Neutrophil (primary cell): Measurements from ENCODE around the gene LIMA1.
A peak's percentile ranks its signal among the peaks of the same experiment; 100 is the strongest.

Source experiments
- H3K27ac ChIP-seq: fragments of 200-600 bp; sonication (generic); 2 replicates; pipeline ENCODE4 v1.5.1; 2016; ENCODE audit warnings: mild to moderate bottlenecking, moderate library complexity
- H3K27me3 ChIP-seq: fragments of 200-600 bp; sonication (generic); 2 replicates; pipeline ENCODE4 v1.6.0; 2016; ENCODE audit warnings: mild to moderate bottlenecking
- H3K36me3 ChIP-seq: fragments of 200-600 bp; sonication (generic); 2 replicates; pipeline ENCODE4 v1.5.1; 2017
- H3K4me1 ChIP-seq, 2 experiments: fragments of 200-600 bp in 1 of 2; sonication (generic) in 1 of 2; 1 replicate in 1 of 2; 2 replicates in 1 of 2; pipeline versions ENCODE4 v1.5.1 to v1.6.1; 2013 to 2016; ENCODE audit warnings: low read depth in 1 of 2, low read length in 1 of 2, mild to moderate bottlenecking in 1 of 2, moderate library complexity in 1 of 2; ENCODE audit not compliant: control insufficient read depth in 1 of 2, insufficient read depth in 1 of 2
- H3K4me3 ChIP-seq, 2 experiments: fragments of 200-600 bp in 1 of 2; sonication (generic) in 1 of 2; 1 replicate in 1 of 2; 2 replicates in 1 of 2; pipeline ENCODE4 v1.5.1; 2013 to 2016; ENCODE audit warnings: low read depth in 1 of 2, low read length in 1 of 2, mild to moderate bottlenecking in 1 of 2, moderate library complexity in 1 of 2
- H3K9me3 ChIP-seq: fragments of 200-600 bp; sonication (generic); 2 replicates; pipeline ENCODE4 v1.5.1; 2016
- TF ChIP-seq, protein P1 (sequence below): fragments of 200-600 bp; sonication (generic); IDR thresholded peaks from 2 replicates; pipeline ENCODE4 v1.5.1; 2016; ENCODE audit warnings: antibody characterized with exemption

LIMA1 gene

DNA sequence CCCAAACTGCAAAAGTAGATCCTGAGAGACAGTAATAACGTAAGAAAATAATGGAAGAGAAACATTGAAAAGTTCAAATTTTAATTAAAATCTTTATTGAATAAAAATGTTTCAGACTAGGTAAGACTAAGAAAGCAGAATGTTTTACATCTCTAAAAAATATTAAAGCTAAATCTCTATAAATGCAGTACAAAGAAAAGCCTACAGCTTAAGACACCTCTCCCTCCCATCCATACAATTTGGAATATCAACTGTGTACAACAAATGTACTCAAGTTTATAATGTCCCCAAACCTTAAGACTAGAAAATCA, 107.6 kb downstream of the LIMA1 start:
- H3K4me1 ChIP-seq, result no peaks in the 10 kb centered on the region
- H3K4me3 ChIP-seq, result no peak overlapping the region
- H3K36me3 ChIP-seq, result no peaks in the 10 kb centered on the region
- no peak overlapping the region for H3K27ac ChIP-seq
- TF ChIP-seq, protein P1, sequence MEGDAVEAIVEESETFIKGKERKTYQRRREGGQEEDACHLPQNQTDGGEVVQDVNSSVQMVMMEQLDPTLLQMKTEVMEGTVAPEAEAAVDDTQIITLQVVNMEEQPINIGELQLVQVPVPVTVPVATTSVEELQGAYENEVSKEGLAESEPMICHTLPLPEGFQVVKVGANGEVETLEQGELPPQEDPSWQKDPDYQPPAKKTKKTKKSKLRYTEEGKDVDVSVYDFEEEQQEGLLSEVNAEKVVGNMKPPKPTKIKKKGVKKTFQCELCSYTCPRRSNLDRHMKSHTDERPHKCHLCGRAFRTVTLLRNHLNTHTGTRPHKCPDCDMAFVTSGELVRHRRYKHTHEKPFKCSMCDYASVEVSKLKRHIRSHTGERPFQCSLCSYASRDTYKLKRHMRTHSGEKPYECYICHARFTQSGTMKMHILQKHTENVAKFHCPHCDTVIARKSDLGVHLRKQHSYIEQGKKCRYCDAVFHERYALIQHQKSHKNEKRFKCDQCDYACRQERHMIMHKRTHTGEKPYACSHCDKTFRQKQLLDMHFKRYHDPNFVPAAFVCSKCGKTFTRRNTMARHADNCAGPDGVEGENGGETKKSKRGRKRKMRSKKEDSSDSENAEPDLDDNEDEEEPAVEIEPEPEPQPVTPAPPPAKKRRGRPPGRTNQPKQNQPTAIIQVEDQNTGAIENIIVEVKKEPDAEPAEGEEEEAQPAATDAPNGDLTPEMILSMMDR, result no peak
- H3K27me3 ChIP-seq, result no peaks in the 10 kb centered on the region
- no peaks in the 10 kb centered on the region for H3K9me3 ChIP-seq

DNA sequence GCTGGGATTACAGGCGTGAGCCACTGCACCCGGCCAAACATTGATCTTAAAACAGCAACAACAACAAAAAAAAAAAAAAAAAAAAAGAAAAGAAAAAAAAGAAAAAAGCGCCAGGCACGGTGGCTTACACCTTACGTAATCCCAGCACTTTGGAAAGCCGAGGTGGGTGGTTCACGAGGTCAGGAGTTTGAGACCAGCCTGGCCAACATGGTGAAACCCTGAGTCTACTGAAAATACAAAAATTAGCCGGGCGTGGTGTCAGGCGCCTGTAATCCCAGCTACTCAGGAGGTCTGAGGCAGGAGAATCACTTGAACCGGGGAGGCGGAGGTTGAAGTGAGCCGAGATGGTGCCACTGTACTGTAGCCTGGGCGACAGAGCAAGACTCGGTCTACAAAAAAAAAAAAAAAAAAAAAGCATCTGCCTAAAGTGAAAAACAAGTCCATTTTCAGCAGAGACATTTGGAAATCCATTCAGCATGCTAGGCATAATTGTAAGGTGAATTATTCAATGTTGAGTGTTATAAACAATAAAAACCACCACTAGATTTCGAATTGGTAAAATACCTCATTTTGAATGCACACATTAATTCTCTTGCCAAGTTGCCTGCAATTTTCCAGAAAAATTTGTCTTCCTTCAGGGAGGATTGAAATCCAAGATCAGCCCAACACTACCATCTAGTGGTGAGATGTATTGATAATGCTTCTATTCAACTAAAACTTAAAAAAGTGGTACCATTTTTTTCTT, 108.2 kb downstream of the LIMA1 start:
- TF ChIP-seq, protein P1, result peak; percentile 70
- no peaks in the 10 kb centered on the region for H3K36me3 ChIP-seq
- H3K9me3 ChIP-seq, result no peaks in the 10 kb centered on the region
- no peaks in the 10 kb centered on the region for H3K4me1 ChIP-seq
- H3K27ac ChIP-seq, result no peak overlapping the region
- no peaks in the 10 kb centered on the region for H3K27me3 ChIP-seq
- H3K4me3 ChIP-seq, result no peak overlapping the region

DNA sequence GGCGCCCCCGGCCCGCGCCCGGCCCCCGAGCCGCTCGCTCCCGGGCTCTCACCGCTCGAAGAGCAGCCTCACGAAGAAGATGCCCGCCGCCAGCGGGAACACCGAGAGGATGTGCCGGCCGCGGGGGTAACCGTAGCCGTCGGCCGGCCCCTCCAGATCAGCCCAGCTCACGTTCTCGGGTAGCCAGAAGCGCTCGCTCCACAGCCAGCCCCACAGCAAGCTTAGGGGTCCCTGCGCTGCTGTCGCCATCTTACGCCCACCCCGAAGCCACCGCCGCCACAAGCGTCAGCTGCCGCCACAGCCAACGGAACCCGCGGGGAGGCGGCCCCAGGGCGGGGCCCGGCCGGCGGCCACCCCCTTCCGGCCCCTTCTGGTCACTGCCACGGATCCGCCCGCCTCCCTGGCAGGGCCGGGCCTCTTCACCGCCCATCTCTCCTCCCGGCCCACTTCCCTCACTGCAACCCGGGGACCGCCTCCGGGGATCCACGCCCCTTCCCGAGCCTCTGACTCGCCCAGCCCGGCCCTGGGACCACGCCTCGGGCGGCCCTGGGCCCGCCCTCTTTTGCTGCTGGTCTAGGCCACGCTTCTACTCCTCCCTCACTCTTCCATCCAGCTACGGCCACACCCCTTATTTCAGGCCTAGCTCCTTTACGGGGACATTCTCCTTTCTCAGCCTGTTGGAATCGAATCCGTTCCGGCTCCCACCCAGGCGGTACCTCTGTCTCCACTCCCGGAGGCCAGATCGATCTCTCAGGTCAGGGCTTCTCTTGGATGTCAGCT, 116.1 kb downstream of the LIMA1 start, which contains the start of gene CERS5:
TSS of gene CERS5 (minus strand) at position 321 of the 780 bp plus-strand sequence. CDS start at position 249, 72 bp downstream.
- peak within 1 kb of the TSS; percentile 91 for H3K27ac ChIP-seq
- TF ChIP-seq, protein P1, result peak; percentile 71
- H3K4me3 ChIP-seq, result peak within 1 kb of the TSS; percentile 88 to 89
- H3K36me3 ChIP-seq, result no peaks in the 10 kb centered on the region
- H3K27me3 ChIP-seq, result no peaks in the 10 kb centered on the region
- no peaks in the 10 kb centered on the region for H3K9me3 ChIP-seq
- H3K4me1 ChIP-seq, result peaks cover 10 to 19% of the 10 kb centered on the region in 2 experiments

DNA sequence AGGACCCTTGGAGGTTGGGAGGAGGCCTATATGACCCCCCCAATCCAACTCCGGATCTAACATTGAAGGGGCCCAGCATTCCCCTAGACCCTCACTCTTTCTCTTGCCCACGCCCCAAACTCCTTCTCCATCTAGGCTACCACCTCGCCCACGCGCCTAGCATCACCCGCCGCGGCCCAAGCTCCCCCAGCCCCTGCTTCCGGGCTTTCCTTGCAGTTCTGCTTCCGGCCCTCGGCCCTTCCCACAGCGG, 116.6 kb downstream of the LIMA1 start:
- TF ChIP-seq, protein P1, result no peak
- peak overlapping the region; percentile 88 to 89 for H3K4me3 ChIP-seq
- no peaks in the 10 kb centered on the region for H3K36me3 ChIP-seq
- H3K27ac ChIP-seq, result peak overlapping the region; percentile 91
- H3K9me3 ChIP-seq, result no peaks in the 10 kb centered on the region
- no peaks in the 10 kb centered on the region for H3K27me3 ChIP-seq
- H3K4me1 ChIP-seq, result peaks cover 10 to 21% of the 10 kb centered on the region in 2 experiments

DNA sequence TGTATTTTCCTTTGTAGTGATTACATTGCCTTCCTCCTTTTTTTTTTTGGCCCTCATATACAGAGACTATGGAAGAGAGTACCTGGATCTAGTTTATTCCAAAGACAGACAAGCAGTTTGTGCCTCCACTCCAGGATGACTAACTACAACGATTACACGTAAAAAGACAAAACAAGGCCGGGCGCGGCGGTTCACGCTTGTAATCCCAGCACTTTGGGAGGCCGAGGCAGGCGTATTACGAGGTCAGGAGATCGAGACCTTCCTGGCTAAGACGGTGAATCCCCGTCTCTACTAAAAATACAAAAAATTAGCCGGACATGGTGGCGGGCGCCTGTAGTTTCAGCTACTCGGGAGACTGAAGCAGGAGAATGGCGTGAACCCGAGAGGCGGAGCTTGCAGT, 118.4 kb downstream of the LIMA1 start:
- Histone ChIP-seq H3K4me1 (peaks cover 10 to 21% of the 10 kb centered on the region in 2 experiments), H3K36me3 (no peaks in the 10 kb centered on the region), H3K27me3 (no peaks in the 10 kb centered on the region), H3K27ac (no peak overlapping the region), H3K9me3 (no peaks in the 10 kb centered on the region), H3K4me3 (no peak overlapping the region)
- TF ChIP-seq, protein P1, result no peak
